ENCODE results near the gene COG2. TPM values are rescaled to one million over a fixed set of nuclear protein-coding genes. Genes with fewer than 3 reads are reported as not detected.

COG2 gene
- total and polyA plus RNA-seq, 2 of the 8 experiments (the other 6 are each of a cell fraction or from before 2014, with no cell fraction given), result 10.3 to 36.7 TPM

GRCh38 chr1:230705289-230706019, 63.2 kb downstream of the COG2 start (continued):
- TF ChIP-seq CHD2 (IDR thresholded peaks at IDR 0.05; ENCODE audit: low read length) (no peak), CTBP2 (IDR thresholded peaks at IDR 0.05; ENCODE audit: borderline replicate concordance, insufficient read depth, insufficient read length, low read length) (no peak)

Measured in H1 (cell line).